ENCODE results near the gene ZNF670. TPM values are rescaled to one million over a fixed set of nuclear protein-coding genes. Genes with fewer than 3 reads are reported as not detected.
"Not testable (repeated sequence)": the region's sequence is repeated elsewhere in the genome, so short reads cannot be mapped to it uniquely, and the experiment has no call there.

The ZNF670 gene
- total RNA-seq = 1 to 10 TPM; 2.9 to 4.7 TPM

- H3K27ac ChIP-seq = peak within 1 kb of the TSS; percentile 75 to 78
- peak; percentile 77 for TF ChIP-seq POLR2A (IDR thresholded peaks at IDR 0.05)
- peak in 1 of 4 experiments; percentile 8 for TF ChIP-seq CTCF (IDR thresholded peaks at IDR 0.05)
- peak; percentile 94 for TF ChIP-seq POLR2AphosphoS5 (IDR thresholded peaks at IDR 0.05)
- intact Hi-C loops (cut with DNase I) = no loop called here
- no peaks in the 10 kb centered on the region for H3K27me3 ChIP-seq (replicated peaks; ENCODE audit: insufficient read depth)
- peak; percentile 96 for DNase-seq (ENCODE audit: low spot score)
- no peaks in the 10 kb centered on the region for H3K9me3 ChIP-seq
- under 1% methylated on average over 56 of the region's 57 CpGs for WGBS
- H3K4me1 ChIP-seq (replicated peaks) = no peaks in the 10 kb centered on the region
- no peaks in the 10 kb centered on the region for H3K36me3 ChIP-seq
- H3K4me3 ChIP-seq = peak within 1 kb of the TSS; percentile 79 to 86
These were observed at the start of gene ZNF670 for GRCh38 chr1:247078258-247079140. Gene ZNF670, minus strand, starts transcription at chr1:247078811. Its CDS starts 215 bp downstream, at chr1:247078596.

- DNase-seq (ENCODE audit: low spot score); H3K4me3 ChIP-seq; H3K36me3 ChIP-seq; H3K9me3 ChIP-seq; intact Hi-C loops (cut with DNase I); H3K27ac ChIP-seq; H3K4me1 ChIP-seq (replicated peaks); H3K27me3 ChIP-seq (replicated peaks; ENCODE audit: insufficient read depth): not testable (repeated sequence)
- WGBS = 46% methylated on average over 11 of the region's 18 CpGs
These were observed 49.1 kb upstream of the ZNF670 start for GRCh38 chr1:247127519-247128282.

- H3K9me3 ChIP-seq; H3K4me3 ChIP-seq; intact Hi-C loops (cut with DNase I); H3K27ac ChIP-seq; H3K4me1 ChIP-seq (replicated peaks); H3K27me3 ChIP-seq (replicated peaks; ENCODE audit: insufficient read depth); DNase-seq (ENCODE audit: low spot score); H3K36me3 ChIP-seq: not testable (repeated sequence)
- WGBS = no CpG with 5 or more reads among the region's 46 CpGs
These were observed 48.0 kb upstream of the ZNF670 start for GRCh38 chr1:247126601-247127000.

- WGBS = no CpG with 5 or more reads among the region's 25 CpGs
- H3K4me3 ChIP-seq; H3K27me3 ChIP-seq (replicated peaks; ENCODE audit: insufficient read depth); H3K36me3 ChIP-seq; H3K27ac ChIP-seq; DNase-seq (ENCODE audit: low spot score); H3K9me3 ChIP-seq; H3K4me1 ChIP-seq (replicated peaks); intact Hi-C loops (cut with DNase I): not testable (repeated sequence)
These were observed 47.6 kb upstream of the ZNF670 start for GRCh38 chr1:247126166-247126565.

- H3K27me3 ChIP-seq (replicated peaks; ENCODE audit: insufficient read depth) = no peaks in the 10 kb centered on the region
- DNase-seq (ENCODE audit: low spot score) = no peak
- H3K36me3 ChIP-seq = no peaks in the 10 kb centered on the region
- 67% methylated on average over 6 of the region's 6 CpGs for WGBS
- no peak overlapping the region for H3K27ac ChIP-seq
- H3K4me3 ChIP-seq = no peak overlapping the region
- intact Hi-C loops (cut with DNase I) = no loop called here
- H3K4me1 ChIP-seq (replicated peaks) = no peaks in the 10 kb centered on the region
- H3K9me3 ChIP-seq = no peaks in the 10 kb centered on the region
- TF ChIP-seq POLR2AphosphoS5 (IDR thresholded peaks at IDR 0.05) (no peak), POLR2A (IDR thresholded peaks at IDR 0.05) (no peak), CTCF (IDR thresholded peaks at IDR 0.05) (no peak)
These were observed 42.8 kb upstream of the ZNF670 start for GRCh38 chr1:247121382-247121781.

- H3K27ac ChIP-seq; H3K27me3 ChIP-seq (replicated peaks; ENCODE audit: insufficient read depth); DNase-seq (ENCODE audit: low spot score); H3K4me3 ChIP-seq; H3K36me3 ChIP-seq; intact Hi-C loops (cut with DNase I); H3K4me1 ChIP-seq (replicated peaks); H3K9me3 ChIP-seq: not testable (repeated sequence)
- 85% methylated on average over 4 of the region's 4 CpGs for WGBS
These were observed 41.7 kb upstream of the ZNF670 start for GRCh38 chr1:247120408-247120668.

Measured in prostate gland (tissue), 2 donors.